SW 1271 (cell line): Measurements from ENCODE around the gene GFPT1.

ENCODE experiments used
- DNase-seq, 2 experiments: peaks; one replicate each; lab custom pipeline; 2025; lab: John Stamatoyannopoulos, UW

The GFPT1 gene

DNA sequence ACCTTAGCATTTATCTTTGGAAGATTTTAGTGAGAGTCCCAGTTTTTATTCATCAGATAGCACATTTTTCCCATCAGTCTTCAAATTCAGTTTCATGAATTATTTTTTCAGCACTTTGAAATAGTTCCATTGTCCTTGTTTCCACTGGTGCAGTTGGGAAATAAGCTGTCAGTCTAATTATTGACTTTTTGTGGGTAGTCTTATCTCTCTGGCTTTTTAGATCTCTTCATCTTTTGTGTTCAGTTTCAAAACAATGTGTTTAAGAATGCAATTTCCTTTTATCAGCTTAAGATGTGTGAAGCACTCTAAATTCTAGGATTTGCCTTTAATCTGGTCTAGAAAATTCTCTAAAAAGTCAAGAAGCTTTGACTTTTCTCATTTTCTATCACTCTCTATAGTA, 70.5 kb downstream of the GFPT1 start:
- no peak for DNase-seq

GRCh38 chr2:69315160-69315761, 71.8 kb downstream of the GFPT1 start:
- no peak for DNase-seq

- DNase-seq, result no peak
These were observed 76.0 kb downstream of the GFPT1 start for GRCh38 chr2:69311024-69311416.

DNA sequence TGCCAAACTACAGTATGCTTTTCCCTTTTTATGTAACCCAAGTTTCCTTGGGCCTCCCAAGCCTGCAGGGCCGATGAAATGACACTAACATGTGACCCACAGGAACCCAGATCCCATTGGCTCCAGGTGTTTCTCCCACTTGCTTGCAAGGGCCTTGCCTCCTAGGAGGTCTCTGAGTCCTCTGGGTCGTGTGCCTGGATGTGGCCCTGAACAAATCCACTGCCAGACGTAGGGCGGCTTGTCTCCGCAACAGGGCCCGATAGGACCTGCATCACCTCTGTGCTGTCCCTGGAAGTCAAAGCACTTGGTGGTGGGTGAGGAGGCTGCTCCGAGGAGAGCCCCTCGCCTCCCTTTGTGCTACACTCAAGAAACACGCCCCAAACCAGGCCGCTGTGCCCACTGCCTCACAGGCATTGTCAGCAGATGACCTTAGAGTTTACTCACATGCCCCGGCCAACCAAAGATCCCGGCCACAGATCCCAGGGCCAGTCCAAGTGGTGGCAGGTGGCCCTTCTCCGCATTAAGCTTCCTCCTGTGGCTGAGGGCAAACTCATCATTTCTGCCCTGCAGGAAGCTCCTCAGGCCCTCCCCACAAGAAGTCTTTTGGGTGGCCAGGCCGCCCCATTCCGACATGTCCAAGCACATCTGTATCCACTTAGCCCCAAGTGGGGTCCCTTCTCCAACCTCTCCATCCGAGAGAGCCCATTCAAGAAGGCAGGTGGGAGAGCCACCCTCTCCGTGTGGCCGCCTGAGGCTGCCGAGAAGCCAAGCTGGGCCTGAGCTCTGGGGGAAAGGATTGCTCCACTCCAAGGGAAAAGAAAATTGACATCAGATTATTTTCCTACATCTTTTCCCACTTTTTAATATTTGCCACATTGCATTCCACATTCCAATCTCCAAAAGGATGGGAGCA, 76.7 kb downstream of the GFPT1 start:
- DNase-seq, result no peak

DNA sequence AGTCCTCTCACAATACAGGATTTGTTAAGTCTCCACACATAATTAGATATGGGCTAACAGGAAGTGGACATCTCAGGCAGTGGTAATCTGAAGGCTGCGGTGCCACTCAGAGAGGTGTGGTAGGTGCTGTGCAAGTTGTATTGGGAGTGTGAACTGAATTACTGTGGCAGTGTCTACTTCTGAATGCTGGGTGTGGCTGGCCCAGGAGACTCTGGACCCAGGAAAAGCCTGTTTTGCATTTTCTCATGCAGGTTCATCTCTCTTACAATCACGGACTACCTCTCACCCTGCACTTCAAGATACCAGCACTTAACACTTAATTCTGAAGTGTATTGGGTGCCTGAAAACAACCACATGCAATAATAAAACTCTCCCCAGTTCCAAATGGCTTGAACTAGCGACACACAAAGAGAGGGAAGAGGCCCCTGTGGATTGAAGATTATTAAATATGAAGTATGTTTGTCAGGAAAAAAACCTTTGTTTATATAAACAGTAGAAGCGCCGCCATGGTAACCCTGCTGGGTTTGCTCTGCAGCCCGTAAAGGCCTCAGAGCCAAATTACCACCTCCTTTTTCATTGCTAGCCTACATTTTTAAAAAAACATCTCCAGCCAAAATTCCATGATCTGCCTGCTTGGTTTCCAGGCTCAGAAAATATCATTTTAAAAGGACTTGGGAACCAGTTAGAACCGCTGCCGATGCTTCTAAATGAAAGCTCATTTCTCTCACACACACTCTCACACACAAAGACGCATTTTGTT, 77.5 kb downstream of the GFPT1 start:
- peak in 1 of 2 experiments; percentile 12 for DNase-seq

- no peak for DNase-seq
These were observed 78.7 kb downstream of the GFPT1 start for GRCh38 chr2:69308338-69308737.

GRCh38 chr2:69307579-69308064, 79.4 kb downstream of the GFPT1 start:
- no peak for DNase-seq

- DNase-seq, result peak; percentile 33 to 61
These were observed 80.0 kb downstream of the GFPT1 start for GRCh38 chr2:69306822-69307578.

DNA sequence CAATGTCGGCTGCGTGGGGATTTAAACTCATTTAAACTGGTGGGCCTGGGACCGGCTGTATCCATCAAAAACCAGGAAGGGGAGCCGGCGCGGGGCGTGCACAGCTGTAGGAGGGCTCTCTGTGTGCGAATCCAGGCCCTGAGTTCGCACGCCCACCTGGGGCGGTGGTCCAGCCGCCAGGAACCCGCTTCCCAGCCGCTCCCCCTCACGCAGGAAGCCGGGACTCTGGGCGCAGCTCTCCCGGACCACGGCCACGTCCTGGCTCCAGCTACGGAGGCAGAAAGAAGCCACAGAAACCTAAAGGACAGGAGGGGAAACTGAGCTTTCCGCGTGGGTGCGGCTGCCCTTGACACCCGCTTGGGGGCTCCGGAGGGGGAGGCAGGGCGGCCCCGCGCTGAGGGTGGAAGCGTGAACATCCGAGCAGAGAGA, 80.6 kb downstream of the GFPT1 start:
- no peak for DNase-seq

GRCh38 chr2:69305712-69306392, 81.2 kb downstream of the GFPT1 start:
- DNase-seq, result no peak

GRCh38 chr2:69305166-69305565, 81.9 kb downstream of the GFPT1 start:
- DNase-seq, result no peak

- no peak for DNase-seq
These were observed 82.4 kb downstream of the GFPT1 start for GRCh38 chr2:69304656-69305055.

DNA sequence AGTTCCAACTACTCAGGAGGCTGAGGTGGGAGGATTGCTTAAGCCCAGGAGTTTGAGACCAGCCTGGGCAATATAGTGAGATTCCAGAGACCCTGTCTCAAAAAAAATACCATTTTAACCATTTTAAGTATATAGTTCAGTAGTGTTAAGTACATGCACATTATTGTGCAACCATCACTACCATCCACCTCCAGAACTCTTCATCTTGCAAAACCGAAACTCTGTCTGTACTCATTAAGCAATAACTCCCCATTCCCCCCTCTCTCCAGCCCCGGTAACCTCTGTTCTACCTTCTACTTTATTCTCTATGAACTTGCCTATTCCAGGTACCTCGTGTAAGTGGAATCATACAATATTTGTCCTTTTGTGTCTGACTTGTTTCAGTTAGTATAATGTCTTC, 86.4 kb downstream of the GFPT1 start:
- no peak for DNase-seq

GRCh38 chr2:69299772-69300516, 87.1 kb downstream of the GFPT1 start:
- DNase-seq, result no peak

- DNase-seq, result no peak
These were observed 88.2 kb downstream of the GFPT1 start for GRCh38 chr2:69298862-69299261.

DNA sequence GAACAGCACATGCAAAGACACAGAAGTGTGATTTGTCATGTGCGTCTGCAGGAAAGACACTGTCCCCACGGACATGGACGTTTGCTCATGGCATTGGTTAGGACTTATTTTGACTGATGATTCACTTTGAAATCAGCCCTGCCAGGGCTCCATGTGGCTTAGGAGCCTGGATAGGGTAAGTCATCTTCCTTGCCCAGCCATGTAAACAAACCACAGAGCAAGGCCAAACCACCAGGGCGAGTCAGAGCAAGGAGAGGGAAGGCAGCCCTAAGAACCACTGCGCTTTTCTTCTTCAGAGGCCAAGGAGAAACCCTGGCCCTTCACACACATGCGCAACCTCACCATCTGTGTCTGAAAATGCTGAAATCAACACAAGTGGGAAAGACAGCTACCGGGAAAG, 88.8 kb downstream of the GFPT1 start:
- peak in 1 of 2 experiments; percentile 47 for DNase-seq

DNA sequence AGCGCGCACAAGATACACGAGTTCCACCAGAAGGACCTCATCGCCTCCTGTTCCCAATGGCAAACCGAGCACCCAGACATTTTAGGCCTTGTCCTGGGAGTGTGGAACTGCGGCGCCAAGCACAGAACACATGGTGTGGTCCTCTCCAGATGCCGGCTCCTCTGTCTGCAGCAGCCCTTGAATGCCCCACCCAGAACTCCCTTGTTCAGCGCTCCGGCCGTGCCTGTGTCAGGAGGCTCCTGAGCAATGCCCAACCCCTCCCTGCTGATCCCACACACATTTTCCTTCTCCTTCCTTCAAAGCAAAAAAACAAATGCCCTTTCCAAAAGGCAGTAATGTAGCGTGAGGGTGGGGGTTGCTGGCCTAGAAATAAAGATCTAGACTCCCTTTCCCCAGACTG, 89.8 kb downstream of the GFPT1 start:
- no peak for DNase-seq

DNA sequence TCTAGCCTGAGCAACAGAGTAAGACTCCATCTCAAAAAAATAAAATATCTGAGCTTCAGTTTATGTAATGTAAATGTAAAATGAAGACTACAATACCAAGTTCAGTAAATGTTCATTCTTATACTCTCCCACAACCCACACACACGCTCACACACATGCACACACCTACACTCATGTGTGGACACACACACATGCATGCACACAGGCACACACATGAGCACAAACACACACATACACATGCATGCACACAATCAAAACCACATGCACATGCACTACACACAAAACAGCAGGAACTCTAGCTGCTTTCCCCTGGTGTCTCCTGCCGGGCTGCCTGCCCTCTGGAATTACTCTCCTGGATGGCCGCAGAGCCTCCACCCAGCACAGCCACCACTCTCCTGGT, 90.6 kb downstream of the GFPT1 start:
- DNase-seq, result no peak

DNA sequence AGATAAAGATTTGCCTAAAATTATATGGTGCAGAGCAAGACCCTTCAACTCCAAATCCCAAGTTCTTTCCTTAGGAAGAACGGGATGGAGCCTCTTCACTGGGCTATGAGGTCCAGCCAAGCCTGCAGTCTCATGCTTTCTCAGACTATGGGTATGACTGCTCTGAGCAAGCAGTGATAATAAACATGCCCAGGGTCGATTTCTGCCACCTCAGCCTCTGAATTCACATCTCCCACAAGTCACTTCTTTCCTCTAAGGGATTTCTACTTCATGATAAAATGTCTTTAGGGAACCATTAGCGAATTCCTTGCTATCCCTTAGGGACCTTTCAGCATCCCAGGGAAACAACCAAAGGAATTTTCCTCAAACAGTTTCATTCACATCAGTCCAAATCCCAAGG, 94.8 kb downstream of the GFPT1 start:
- no peak for DNase-seq

GRCh38 chr2:69291721-69292120, 95.3 kb downstream of the GFPT1 start:
- DNase-seq, result no peak
